NCI-H2081 (cell line): ENCODE results near the gene F8.
"Not testable (repeated sequence)": the region's sequence is repeated elsewhere in the genome, so short reads cannot be mapped to it uniquely, and the experiment has no call there.

Source experiments
- DNase-seq, 2 experiments: peaks; one replicate each; lab custom pipeline; 2025; lab: John Stamatoyannopoulos, UW

The F8 gene

DNA sequence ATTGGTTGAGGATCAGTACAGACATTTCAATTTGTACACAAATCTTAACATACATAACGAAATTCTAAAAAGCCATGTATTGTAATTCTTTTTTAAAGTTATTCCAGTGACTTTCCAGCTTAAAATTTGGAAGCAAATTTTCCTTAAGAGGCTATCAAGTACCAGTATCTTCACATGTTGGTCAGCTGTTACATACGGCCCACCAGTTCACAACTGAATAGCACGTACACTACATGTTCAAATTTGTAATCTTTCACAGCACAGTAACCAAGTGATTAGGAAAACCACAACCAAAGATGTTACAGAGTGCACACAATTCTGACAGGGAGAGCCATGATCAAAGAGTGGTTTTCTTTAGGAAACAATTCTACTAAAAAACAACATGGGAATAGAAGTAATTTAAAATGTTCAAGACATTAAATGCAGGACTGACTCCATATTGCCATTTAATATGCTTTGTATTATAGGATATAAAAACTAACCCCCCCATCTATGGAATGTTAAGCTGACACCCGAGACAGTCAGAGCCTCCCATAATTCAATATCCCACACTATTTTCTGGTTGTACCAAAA lies 206.1 kb downstream of the F8 start:
- not testable (repeated sequence) for DNase-seq

DNA sequence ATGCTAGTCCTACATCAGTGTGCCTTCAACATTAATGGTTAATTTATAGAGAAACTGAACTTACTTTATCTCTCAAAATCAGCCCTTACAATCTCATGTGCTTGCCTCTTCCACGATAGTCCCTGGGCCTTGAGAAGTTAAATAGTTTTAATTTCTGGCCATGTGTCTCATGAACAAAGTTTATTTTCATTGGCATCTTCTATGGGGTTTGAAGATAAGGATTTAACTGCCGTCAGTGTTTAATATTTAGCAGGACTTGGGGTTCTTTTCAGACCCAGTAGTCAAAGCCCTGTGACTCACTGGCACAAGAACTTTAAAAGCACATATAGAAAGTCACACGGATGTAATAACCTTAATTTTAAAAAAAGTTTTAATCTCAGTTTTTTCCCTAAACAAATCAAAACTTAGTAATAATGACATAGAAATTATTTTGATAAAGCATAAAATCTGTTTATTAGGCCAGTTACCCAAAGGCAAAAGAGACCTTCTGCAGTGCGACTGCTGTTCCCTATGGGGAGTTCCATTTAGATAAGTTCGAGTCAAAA lies 207.2 kb downstream of the F8 start:
- DNase-seq, result no peak

DNA sequence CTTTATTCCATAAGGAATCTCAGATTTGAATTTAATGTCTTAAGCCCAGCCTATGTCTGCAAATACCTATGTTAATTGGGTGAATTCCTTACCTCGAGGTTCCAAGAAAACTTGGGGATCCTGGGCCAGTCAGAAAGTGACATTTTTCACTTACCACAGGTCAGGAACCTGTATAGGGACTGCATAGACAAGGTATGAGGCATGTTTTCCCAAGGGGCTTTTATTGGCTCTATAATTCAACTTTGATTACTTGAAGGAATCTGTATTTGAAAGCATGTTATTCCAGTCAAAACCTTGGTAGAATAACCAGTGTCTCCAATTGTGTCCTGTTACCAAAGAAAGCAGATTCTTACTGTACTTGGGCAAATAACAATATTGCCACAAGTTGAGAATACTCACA lies 208.7 kb downstream of the F8 start:
- no peak for DNase-seq

DNA sequence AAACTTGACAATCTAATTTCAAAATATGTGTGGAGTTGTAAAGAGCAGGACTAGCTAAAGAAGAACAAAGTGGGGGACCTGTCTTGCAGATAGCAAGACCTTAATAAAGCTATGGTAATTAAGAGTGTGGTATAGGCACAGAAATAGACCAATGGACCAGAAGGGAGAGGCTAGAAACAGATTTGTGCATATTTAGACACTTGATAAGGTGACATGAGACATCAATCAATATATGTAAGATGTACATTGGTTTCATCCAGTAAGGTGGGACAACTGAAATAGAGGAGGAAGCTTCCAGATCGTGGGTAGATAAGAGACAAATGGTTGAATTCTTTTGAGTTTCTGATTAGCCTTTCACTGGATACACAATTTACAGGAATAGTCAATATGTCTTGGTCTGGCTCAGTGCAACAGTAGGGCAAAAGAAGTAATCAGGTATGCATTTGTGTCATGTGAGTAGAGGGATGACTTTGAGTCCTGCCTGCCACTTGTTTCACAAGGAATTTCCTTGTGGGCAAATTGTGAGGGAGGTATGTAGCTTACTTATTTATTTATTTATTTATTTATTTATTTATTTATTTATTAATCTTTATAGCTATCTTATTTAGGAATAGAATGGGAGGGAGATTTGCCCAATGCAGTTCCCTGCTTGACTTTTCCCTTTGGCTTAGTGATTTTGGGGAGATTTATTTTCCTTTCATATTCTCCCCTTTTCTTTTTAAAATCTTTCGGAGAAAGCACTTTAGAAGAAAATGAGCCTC lies 210.0 kb downstream of the F8 start:
- DNase-seq, result no peak

DNA sequence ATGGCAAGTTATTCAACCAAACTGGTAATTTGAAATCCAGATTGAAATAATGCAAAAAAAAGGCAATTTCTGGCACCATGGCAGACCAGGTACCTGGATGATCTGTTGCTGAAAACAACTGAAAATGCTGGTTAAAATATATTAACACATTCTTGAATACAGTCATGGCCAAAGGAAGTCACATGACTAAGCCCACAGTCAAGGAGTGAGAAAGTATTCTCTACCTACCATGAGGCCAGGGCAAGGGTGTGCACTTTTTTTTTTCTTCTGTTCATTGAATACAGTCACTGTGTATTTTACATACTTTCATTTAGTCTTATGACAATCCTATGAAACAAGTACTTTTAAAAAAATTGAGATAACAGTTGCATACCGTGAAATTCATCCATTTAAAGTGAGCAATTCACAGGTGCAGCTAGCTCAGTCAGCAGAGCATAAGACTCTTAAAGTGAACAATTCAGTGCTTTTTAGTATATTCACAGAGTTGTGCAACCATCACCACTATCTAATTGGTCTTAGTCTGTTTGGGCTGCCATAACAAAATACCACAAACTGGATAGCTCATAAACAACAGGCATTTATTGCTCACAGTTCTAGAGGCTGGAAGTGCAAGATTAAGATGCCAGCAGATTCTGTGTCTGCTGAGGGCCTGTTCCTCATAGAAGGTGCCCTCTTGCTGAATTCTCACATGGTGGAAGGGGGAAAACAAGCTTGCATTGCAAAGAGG lies 212.4 kb downstream of the F8 start:
- DNase-seq, result no peak

DNA sequence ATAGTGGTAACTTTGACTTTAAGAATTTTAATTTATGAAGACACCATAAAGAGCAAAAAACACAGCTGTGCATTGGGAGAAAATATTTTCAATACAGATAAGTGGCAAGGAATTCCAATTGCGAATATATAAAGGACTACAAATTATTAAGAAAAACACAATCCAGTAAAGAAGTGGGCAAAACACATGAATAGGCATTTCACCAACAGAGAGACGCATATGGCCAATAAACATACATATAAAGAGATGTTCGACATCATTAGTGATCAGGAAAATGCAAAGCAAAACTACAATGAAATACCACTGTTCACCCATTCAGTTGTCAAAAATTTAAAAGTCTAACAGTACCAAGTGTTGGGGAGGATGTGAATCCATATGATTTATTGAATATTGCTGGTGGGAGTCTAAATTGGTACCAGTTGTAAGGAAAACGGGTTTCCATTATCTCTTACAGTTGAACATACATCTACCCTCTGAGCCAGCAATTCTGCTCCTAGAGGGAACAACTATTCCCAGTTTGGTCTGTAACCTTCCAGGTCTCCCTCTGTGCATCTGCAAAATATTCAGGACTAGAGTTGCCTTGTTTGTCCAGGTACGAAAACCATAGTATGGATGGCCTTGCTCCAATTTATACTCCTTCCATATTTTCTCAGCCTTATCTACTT lies 215.6 kb downstream of the F8 start:
- no peak for DNase-seq

DNA sequence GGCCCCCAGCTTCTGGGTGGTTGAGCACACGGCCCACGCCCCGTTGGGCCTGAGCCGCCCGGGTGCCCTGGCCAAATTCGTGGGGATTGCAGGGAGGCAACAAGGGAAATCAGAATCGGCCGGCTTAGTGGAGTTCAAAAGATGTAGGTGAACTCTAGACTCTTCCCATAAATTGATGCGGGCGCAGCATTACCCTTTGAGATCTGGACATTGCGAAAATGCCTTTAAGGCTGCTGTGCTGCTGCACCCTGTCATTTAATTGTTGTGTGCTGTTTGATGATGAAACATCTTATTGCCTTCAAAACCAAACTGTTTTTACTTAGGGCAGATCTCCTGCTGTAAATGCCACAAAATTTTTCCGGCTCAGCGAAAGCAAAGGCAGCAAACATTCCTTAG lies 216.8 kb downstream of the F8 start:
- no peak for DNase-seq

DNA sequence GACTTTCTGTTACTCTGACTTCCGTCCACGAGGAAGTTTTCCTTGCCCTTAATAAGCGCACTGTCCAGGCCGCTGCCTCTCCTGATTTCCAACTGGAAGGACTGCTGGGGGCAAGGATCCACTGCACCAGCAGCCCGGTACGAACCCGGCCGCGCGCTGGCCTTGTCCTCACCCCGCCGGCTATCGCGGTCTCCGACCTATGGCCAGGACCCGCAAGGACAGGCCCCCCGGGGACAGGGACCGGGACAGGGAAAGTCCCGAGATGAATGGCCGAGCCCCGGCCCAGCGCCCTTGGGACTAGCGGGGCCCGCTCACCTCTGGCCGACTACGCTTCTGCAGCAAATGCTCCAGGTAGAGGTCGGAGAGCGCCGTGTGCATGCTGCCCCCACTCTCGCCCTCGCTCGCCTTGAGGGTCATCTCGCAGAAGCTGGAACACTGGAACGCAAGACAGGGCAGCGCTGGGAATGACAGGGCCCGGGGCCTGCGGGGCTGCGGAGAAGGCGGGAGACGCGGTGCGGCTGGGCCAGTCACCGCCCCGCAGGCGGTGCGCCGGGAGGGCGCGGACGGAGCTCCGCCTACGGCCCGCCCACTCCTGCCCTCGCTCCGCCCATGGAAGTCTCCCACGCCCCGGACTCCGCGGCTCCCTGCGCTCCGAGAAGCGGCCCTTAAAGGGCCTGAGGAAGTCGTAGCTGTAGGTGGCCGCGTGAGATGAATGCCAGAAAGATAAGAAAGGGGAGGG lies 217.4 kb downstream of the F8 start, which contains the start of gene MPP1:
TSS of gene MPP1 (minus strand) at position 529 of the 739 bp plus-strand sequence. CDS start at position 417, 112 bp downstream.
- peak; percentile 7 to 20 for DNase-seq

DNA sequence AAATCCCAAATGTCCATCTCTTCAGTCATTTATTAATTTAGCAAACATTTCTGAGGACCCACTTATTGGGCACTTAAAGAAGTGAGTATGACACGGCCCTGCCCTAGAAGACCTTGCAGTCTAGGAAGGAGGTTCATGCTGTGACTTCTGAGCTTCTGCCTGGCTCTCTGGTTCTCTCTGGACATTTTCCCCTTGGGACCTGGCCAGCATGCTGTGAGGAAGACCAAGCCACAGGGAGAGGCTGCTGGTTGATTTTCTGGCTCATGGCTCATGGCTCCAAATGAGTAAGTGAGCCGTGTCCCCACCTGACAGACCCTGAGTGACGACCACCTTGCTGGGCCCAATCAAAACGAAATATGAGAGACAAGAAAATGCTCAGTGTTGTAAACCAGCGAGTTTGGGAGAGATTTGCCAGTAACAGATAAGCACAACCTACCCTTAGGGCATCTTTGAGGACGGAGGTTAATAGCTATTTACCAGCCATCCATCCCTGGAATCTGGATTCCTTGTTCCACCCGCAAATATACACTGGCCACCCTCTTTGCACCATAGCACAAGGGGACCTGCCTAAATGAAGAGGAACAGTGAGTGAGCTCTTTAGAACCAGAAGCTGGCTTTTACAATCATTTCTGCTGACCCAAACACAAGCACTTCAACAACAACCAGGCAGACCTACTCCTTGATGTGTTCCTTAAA lies 218.1 kb downstream of the F8 start:
- no peak for DNase-seq

DNA sequence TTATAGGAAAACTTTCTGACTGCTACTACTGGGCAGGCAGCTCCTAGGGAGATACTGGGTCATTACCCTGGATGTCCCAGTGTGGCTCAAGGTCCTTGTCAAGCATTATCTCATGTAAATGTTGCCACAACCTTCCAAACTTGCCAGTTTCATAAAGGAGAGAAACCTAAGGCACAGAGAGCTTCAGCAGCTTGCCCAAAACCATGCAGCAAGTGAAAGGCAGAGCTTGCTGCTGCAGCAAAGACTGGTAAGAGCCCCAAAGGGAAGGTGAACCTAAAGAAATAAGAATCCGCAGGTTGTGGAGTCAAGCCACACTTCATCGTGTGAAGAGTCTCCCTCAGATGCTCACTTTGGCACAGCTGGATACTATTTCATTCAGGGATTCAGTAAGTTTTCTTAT lies 219.6 kb downstream of the F8 start:
- DNase-seq, result no peak

DNA sequence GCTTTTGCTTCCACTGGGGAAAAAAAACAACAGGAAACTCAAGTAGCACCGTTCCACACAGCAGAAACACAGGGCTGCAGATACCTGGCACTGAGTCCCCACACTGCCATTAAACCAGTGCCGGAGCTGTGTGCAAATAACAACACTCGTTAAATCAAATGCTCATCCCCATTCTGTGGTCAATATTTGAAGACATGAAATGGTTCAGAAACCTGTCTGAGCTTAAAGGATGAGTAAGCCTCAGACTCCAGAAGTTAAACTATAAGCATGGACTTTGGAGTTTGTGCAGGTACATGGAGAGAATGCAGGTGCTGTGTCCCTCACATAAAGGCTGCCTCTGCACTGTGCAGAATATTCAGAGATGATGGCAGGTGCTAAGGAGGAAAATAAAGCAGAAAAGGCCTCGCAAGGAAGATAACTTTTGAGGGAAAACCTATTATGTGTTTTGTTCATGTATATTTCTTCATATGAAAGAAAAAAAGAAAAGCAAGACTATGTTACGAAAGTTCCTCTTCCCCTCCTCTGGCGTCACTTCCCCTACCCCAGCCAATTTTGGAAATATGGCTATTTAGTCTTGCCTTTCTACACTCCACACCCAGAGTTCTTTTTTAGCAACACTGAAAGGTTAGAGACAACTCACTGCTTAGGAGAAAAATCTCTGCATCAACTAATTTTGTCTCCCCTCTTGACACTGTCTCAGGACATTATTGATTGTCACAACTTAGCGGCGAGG lies 221.9 kb downstream of the F8 start:
- peak; percentile 29 to 47 for DNase-seq

DNA sequence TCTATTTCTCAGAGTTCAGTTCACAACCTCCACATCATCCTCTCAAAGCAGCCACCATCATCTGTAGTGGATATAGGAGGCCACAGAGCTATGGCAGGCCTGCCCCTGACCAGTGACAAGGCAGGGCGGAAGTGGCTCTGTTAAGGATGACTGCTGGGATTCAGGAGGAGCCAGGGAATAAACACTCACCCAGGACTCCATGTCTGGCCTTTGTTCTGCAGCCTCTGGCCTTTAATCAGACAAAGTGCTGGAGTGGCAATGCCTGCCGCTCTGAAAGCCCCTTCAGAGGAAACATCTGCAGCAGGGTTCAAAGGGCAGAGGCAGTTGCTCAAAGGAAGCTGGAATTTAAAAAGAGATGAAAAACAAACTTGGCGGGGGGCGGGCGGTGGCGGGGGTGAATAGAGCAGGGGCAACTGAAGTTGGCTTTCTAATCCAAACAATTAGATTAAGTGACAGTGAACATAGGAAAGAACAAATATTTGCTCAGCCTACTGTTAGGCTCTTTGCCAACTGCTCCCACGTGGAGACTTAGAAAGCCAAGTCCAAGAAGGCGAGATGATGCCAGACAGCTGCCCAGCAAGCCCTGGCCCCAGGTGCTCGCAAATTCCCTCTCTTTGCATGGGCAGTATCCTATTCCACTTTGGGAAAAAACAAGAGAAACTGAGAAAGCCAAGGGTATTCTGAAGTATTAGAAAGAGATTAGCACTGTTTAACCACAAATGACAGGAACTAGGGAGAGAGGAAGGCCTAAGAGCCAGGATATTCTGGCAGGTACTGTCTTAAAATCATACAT lies 222.8 kb downstream of the F8 start:
- peak; percentile 81 to 95 for DNase-seq

DNA sequence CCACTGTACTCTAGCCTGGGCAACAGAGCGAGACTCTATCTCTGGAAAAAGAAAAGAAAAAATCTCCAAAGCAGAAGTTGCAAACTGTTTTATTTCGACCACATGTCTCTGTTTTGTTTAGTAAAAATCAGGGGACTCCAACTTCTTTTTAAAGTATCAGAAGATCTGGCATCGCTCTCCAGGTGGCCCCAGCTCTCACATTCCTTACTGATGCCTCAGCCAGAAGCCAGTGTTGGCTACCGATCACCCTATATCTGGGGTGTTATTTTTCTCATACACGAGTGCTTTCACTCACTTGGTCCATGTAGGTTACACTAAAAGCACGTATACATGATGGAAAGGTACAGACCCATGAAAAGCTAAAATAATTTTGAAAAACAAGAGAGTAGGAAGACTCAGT lies 225.5 kb downstream of the F8 start:
- DNase-seq, result no peak

DNA sequence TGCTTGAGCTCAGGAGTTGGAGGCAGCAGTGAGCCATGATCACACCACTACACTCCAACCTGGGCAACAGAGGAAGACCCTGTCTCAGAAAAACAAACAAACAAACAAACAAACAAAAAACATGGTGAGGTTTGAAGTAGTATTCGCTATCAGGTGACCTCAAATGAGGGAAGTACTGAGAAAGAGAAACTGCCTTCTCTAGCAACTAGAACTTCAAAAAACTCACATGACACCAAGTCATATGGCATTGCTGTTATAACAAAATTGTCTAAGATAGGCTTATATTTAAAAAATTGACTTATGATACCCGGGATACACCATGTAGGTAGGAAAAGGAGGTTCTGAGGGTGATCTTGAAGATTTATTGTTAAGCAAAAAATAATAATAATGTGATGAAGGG lies 227.5 kb downstream of the F8 start:
- DNase-seq, result no peak

DNA sequence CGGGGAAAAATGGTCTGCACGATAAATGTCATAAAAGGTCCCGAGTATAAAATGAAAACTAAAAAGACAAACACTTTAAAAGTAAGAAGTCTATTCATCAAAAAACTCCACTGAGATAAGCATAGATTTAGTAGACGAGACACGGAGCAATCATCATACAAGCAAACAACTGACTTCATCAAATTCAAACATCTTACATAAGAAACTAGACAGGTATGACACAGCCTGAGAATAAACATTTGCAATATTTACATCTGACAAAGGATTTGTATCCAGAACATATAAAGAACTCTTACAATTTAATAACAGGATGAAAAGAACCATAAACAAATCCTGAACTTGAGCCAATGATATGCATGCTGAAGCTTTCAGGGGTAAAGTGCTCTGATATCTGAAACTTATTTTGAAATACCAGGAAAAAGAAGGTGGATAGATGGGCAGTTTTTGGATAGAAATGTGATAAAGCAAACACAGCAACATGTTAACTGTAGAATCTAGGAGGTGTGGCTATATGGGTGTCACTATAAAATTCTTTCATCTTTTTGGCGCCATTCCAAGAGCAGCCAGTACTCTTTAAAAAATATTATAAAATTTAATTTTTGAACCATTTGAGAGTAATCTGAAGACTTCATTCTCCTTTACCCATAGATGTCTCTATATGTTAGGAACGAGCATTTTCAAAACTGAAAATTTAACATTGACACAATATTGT lies 229.3 kb downstream of the F8 start:
- no peak for DNase-seq

DNA sequence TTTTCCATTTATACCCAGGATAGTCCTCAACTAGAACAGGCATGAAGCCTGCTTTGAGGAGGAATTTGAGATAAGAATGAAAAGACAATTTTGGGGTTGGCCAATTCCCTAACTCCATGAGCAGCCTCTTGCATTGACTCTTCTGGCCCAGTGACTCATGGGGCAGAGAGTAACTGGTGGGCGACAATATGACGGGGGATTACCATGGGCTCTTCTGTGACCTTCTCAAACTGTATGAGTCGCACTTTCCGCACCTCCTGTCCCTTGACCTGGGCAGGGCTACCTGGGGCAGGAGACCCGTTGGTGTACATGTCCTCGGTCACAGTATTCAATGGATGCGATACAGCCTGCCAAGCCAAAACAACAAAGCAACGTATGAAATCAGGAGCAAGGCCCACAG lies 230.6 kb downstream of the F8 start:
- DNase-seq, result no peak

DNA sequence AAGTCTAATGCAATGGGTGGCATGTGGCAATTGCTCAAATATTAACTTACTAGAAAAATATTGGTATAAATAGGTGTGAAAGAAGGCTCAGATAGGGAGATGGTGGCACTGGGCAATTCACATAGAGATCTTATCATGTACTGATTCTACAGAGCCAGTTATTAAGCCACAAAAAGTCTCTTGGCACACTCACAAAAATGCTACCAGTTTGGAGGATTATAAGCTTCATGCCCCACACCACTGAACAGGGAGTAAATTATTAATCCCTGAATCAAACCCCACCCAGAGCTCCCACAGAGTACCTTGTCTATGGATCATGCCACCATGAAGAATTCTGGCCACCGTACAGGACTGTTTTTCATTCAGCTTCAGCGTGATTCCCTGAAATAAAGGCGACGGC lies 231.1 kb downstream of the F8 start:
- no peak for DNase-seq
